T-helper 2 cell treated with Interferon-gamma antibody and Interleukin-4, amounts not matched to agents 100 ng/mL and 5 ng/mL, for 36 hours (primary cell): Measurements from ENCODE around the gene JADE1. TPM values are rescaled to one million over a fixed set of nuclear protein-coding genes. Genes with fewer than 3 reads are reported as not detected.

Experiments used
- intact Hi-C: fragments of 100-400 bp; cut with micrococcal nuclease; formaldehyde crosslinking; loops from one replicate; pipeline ENCODE4 v1.15.1; 2023
- total RNA-seq: library from RNA; stranded (reverse); gene quantifications from 2 replicates; pipeline ENCODE4 v1.2.3, GENCODE V29; 2022

The JADE1 gene
- total RNA-seq, 1 donor from 2014 or later = 41.0 TPM

GRCh38 chr4:128868758-128869157 is 59.3 kb downstream of the JADE1 start:
- intact Hi-C loops = no loop called here

DNA sequence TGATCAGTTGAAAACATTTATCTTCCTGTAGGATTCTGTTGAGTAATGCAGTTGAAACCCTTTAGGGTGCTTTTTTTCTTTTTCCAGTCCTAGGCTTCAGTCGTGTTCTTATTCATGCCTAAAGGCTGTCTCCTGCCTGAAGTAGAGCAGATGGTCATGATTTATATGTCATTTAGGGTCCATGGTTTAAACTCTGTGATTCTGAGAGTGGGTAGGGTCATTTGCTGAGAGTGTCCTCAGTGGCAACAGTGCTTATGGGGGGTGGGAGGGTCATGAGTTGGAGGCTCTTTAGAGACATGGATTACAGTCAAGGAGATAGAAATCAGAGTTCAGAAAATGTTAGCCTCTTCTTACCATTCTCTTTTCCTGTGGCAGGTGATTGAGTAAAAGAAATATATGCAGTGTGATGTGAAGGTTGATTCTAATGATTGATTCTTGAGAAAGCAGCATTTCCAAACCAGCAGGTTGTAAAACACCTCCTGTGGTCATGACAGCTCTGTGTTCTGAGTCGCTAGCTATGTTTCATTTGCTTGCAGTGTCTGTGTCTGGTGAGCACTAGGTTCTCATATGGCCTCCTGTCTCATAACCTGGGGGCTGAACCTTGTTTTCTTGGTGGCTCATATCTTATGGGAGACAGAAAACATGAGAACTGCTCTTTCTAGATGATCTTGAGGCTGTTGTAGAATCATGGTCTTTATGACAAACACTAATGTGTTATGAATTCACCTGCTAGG is 60.4 kb downstream of the JADE1 start:
- intact Hi-C loops = no loop called here

- intact Hi-C loops = no loop called here
Observed at GRCh38 chr4:128871948-128872347, 62.4 kb downstream of the JADE1 start.

- intact Hi-C loops = no loop called here
Observed at GRCh38 chr4:128876200-128876599, 66.7 kb downstream of the JADE1 start.

GRCh38 chr4:128877934-128878333 is 68.4 kb downstream of the JADE1 start:
- intact Hi-C loops = no loop called here

GRCh38 chr4:128879283-128879682 is 69.8 kb downstream of the JADE1 start:
- intact Hi-C loops = no loop called here

- intact Hi-C loops = no loop called here
Observed at GRCh38 chr4:128879971-128880370, 70.5 kb downstream of the JADE1 start.

GRCh38 chr4:128880662-128881061 is 71.2 kb downstream of the JADE1 start:
- intact Hi-C loops = no loop called here

- intact Hi-C loops = no loop called here
Observed at GRCh38 chr4:128904821-128905220, 95.3 kb downstream of the JADE1 start.

DNA sequence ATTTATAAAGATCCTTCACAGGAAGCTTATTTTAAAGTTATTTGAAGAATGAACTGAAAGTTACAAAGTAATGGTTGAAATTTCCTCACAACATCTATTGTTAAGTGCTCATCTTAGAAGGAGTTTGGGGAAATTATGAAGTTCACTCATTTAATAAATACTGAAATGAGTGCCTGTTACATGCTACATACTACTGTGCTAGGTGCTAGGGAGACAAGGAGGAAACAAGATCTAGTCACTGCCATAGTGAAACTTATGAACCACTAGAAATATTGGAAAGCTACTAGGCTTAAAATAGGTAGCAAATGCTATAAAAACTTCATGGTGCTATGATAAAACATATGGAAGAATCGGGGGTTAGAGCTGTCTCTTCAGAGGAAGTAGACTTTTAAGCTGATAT is 97.1 kb downstream of the JADE1 start:
- intact Hi-C loops = no loop called here

- intact Hi-C loops = no loop called here
Observed at GRCh38 chr4:128907981-128908380, 98.5 kb downstream of the JADE1 start.

- intact Hi-C loops = no loop called here
Observed at GRCh38 chr4:128908735-128909134, 99.2 kb downstream of the JADE1 start.

- intact Hi-C loops = no loop called here
Observed at GRCh38 chr4:128913228-128913627, 103.7 kb downstream of the JADE1 start.

GRCh38 chr4:128915544-128915943 is 106.0 kb downstream of the JADE1 start:
- intact Hi-C loops = no loop called here

GRCh38 chr4:128916832-128917231 is 107.3 kb downstream of the JADE1 start:
- intact Hi-C loops = no loop called here

GRCh38 chr4:128917781-128918180 is 108.3 kb downstream of the JADE1 start:
- intact Hi-C loops = no loop called here

DNA sequence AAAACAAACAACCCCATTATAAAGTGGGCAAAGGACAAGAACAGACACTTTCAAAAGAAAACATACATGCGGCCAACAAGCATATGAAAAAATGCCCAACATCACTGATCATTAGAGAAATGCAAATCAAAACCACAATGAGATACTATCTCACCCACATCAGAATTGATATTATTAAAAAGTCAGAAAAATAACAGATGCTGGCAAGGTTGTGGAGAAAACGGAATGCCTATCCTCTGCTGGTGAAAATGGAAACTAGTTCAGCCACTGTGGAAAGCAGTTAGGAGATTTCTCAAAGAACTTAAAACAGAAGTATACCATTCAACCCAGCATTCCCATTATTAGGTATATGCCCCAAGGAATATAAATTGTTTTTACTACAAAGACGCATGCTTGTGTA is 112.5 kb downstream of the JADE1 start:
- intact Hi-C loops = no loop called here
